Measurements from ENCODE around the gene KLHDC1.
"Not testable (repeated sequence)": the region's sequence is repeated elsewhere in the genome, so short reads cannot be mapped to it uniquely, and the experiment has no call there.

GRCh38 chr14:49771691-49772090, 78.8 kb downstream of the KLHDC1 start:
- not testable (repeated sequence) for TF ChIP-seq GLI2 (tag by site-specific recombination; IDR thresholded peaks at IDR 0.05; ENCODE audit: borderline replicate concordance, low read depth); ZNF174 (tag by site-specific recombination; IDR thresholded peaks at IDR 0.05)

Data from HEK293 (cell line).